ACC112 (cell line): ENCODE data around the gene FAM83E.
"Not testable (repeated sequence)": the region's sequence is repeated elsewhere in the genome, so short reads cannot be mapped to it uniquely, and the experiment has no call there.

Experiments
- H2AFZ ChIP-seq: fragments of 200-600 bp; sonication (generic); one replicate; pipeline ENCODE4 v1.6.0; 2017; ENCODE audit warnings: antibody characterized with exemption, low read length; ENCODE audit not compliant: unreplicated experiment
- H3K27ac ChIP-seq: fragments of 200-600 bp; sonication (generic); 2 replicates; pipeline ENCODE4 v1.5.1; 2014; ENCODE audit warnings: low read depth, mild to moderate bottlenecking, antibody characterized with exemption, low read length, moderate library complexity
- H3K27me3 ChIP-seq: fragments of 200-600 bp; sonication (generic); 2 replicates; pipeline ENCODE4 v1.6.1; 2014; ENCODE audit warnings: mild to moderate bottlenecking, antibody characterized with exemption, low read length, moderate library complexity, mixed read lengths; ENCODE audit not compliant: insufficient read depth
- H3K36me3 ChIP-seq: fragments of 200-600 bp; sonication (generic); 2 replicates; pipeline ENCODE4 v1.6.1; 2016; ENCODE audit warnings: mild to moderate bottlenecking, antibody characterized with exemption, low read length, moderate library complexity, mixed read lengths; ENCODE audit not compliant: insufficient read depth
- H3K4me1 ChIP-seq: fragments of 200-600 bp; sonication (generic); one replicate; pipeline ENCODE4 v1.6.1; 2016; ENCODE audit warnings: low read length, mixed read lengths; ENCODE audit not compliant: insufficient read depth, unreplicated experiment, control insufficient read depth
- H3K4me3 ChIP-seq: fragments of 200-600 bp; sonication (generic); 2 replicates; pipeline ENCODE4 v1.5.1; 2014; ENCODE audit warnings: mild to moderate bottlenecking, low read depth, low read length
- H3K79me2 ChIP-seq: fragments of 200-600 bp; sonication (generic); one replicate; pipeline ENCODE4 v1.6.0; 2016; ENCODE audit warnings: low read length; ENCODE audit not compliant: control insufficient read depth, unreplicated experiment, insufficient read depth

The FAM83E gene

DNA sequence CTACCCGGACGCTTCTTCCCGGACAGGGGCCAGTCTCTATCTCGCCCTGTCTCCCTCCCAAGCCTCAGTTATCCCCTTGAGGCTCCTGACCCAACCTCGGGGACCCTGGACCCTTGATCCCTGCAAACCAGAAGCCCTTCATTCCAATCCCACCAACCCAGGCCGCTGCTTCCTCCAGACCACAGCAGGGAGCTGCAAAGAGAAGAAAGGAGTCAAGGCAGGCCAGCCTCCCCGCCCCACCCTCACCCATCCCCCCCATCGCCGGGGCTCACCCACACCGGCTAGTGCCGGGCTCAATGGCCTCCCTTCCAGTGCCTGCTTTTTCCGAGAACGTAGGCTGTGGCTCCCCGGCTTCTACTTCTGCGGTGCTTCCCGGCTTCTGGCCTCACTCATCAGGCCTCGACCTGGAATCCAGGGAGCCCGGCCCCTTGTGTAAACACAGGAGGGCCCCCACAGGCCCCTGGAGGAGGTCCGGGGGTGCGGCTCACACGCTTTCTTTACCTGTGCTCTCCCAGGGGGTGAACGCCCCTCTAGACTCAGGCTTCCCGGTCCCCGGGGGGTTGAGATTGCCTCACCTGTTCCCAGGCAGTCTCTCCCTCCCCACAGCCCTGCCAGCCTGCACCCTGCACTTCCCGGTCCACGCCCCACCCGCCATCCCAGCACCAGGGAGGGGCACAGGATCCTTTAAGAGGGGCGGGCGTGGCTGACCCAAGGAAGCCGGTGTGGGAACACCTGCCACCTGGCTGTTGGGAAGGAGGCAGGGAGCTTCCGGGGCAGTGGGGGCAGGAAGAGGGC, at the start of gene FAM83E:
Gene FAM83E (minus strand): TSS at position 641 of the 795 bp plus-strand sequence. CDS start 1,704 bp downstream, outside the sequence.
- H3K27ac ChIP-seq, result no peak within 1 kb of the TSS

GRCh38 chr19:48664476-48664875, 49.6 kb upstream of the FAM83E start:
- H3K27ac ChIP-seq, result no peak overlapping the region
- H3K36me3 ChIP-seq, result no peaks in the 10 kb centered on the region
- no peak overlapping the region for H3K4me3 ChIP-seq
- H2AFZ ChIP-seq, result no peak overlapping the region
- no peaks in the 10 kb centered on the region for H3K79me2 ChIP-seq
- no peaks in the 10 kb centered on the region for H3K27me3 ChIP-seq
- H3K4me1 ChIP-seq, result no peaks in the 10 kb centered on the region

More for the DNA sequence above, at the start of gene FAM83E:
- Histone ChIP-seq H3K4me1 (peaks cover 5% of the 10 kb centered on the region), H3K36me3 (peaks cover 18% of the 10 kb centered on the region; the same call in 1 of the 2 replicates), H2AFZ (no peak within 1 kb of the TSS), H3K79me2 (peaks cover 34% of the 10 kb centered on the region), H3K4me3 (no peak within 1 kb of the TSS), H3K27me3 (no peaks in the 10 kb centered on the region)

DNA sequence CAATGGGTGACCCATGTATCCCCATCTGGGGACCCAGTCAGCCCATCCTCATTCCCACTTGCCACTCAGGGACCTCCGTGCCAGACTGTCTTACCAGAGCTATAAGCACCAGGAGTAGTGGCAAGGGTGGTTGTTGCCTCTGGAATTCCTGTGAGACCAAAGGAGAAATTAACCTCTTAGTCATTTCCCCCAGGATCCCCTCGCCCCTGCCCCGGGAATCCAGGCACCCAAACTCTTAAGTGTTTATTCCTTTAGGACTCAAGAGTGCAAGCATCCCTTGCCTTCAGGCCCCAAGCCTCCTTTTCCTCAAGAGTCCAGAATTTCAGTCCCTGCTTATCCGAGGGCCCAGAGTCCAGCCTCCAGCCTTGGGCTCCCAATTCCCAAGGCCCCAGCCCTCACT, 48.8 kb upstream of the FAM83E start:
- H3K27me3 ChIP-seq, result no peaks in the 10 kb centered on the region
- no peaks in the 10 kb centered on the region for H3K4me1 ChIP-seq
- no peak overlapping the region for H2AFZ ChIP-seq
- no peaks in the 10 kb centered on the region for H3K36me3 ChIP-seq
- no peak overlapping the region for H3K27ac ChIP-seq
- H3K79me2 ChIP-seq, result no peaks in the 10 kb centered on the region
- no peak overlapping the region for H3K4me3 ChIP-seq

GRCh38 chr19:48661711-48662090, 46.8 kb upstream of the FAM83E start:
- Histone ChIP-seq H3K36me3 (no peaks in the 10 kb centered on the region), H3K27ac (no peak overlapping the region), H3K4me3 (no peak overlapping the region), H3K79me2 (no peaks in the 10 kb centered on the region), H3K4me1 (no peaks in the 10 kb centered on the region), H3K27me3 (no peaks in the 10 kb centered on the region), H2AFZ (no peak overlapping the region)

DNA sequence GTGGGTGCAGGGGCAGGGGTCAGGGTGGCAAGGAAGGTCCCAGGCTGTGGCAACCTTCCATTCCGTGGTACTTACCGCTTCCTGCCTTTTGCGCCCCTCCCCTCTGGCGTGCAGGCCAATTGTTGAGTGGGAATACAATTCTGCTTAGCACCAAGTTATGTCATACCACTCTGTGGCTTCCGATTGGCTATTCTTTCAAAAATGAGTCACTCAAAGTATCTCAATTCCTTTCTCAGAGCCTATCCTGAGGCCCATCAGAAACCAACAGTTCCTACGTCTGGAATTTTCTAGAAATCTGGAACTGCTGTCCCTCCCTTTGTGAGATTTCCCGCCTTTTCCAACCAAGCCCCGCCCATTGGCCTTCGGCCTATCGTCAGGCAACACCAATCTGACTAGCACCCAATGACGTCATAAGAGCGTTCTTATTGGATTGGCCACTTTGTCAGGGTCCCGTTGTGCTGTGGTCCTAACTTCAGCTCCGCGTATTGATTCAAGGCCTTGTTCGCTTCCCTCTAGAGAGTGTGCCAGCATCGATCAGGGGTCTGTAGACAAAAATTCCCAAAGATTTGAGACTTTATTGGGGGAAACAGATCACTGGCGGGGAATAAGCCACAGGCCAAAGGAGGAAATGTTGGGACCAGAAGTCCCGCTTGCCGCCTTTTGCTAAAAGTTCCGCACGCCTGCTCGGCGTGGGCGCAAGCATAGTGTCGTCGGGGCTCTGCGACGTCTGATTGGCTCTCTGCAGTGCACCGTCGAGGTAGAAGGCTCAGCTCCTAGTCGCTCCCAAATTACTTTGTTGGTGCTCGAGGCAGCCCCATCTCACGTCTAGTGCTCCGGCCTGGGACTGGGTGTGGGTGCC, 46.2 kb upstream of the FAM83E start:
- Histone ChIP-seq H3K27me3 (no peaks in the 10 kb centered on the region), H3K4me3 (no peak overlapping the region), H3K79me2 (no peaks in the 10 kb centered on the region), H2AFZ (no peak overlapping the region), H3K36me3 (no peaks in the 10 kb centered on the region), H3K27ac (peak overlapping the region; percentile 70), H3K4me1 (no peaks in the 10 kb centered on the region)

GRCh38 chr19:48659768-48660167, 44.9 kb upstream of the FAM83E start:
- H2AFZ ChIP-seq, result no peak overlapping the region
- H3K27ac ChIP-seq, result no peak overlapping the region

DNA sequence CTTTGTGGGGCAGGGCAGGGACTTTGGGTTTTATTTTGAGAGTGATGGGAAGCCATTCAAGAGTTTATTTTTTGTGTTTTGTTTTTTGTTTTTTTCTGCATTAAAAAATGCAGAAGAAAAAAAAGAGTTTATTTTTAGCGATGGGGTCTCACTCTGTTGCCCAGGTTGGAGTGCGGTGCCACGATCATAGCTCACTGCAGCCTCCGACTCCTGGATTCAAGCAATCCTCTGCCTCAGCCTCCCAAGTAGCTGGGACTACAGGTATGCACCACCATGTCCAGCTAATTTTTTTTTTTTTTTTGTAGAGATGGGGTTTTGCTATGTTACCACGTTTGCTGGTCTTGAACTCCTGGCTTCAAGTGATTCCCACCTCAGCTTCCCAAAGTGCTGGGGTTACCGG, 43.6 kb upstream of the FAM83E start:
- no peaks in the 10 kb centered on the region for H3K27me3 ChIP-seq
- H3K4me3 ChIP-seq, result no peak overlapping the region
- H3K27ac ChIP-seq, result no peak overlapping the region
- H3K79me2 ChIP-seq, result no peaks in the 10 kb centered on the region
- H2AFZ ChIP-seq, result no peak overlapping the region
- no peaks in the 10 kb centered on the region for H3K4me1 ChIP-seq
- no peaks in the 10 kb centered on the region for H3K36me3 ChIP-seq

More at GRCh38 chr19:48659768-48660167, 44.9 kb upstream of the FAM83E start:
- Histone ChIP-seq H3K79me2 (no peaks in the 10 kb centered on the region), H3K4me3 (no peak overlapping the region), H3K4me1 (no peaks in the 10 kb centered on the region), H3K36me3 (no peaks in the 10 kb centered on the region), H3K27me3 (no peaks in the 10 kb centered on the region)

GRCh38 chr19:48657828-48658227, 43.0 kb upstream of the FAM83E start:
- not testable (repeated sequence) for H2AFZ ChIP-seq, H3K4me3 ChIP-seq, H3K27ac ChIP-seq, H3K4me1 ChIP-seq, H3K36me3 ChIP-seq, H3K27me3 ChIP-seq, H3K79me2 ChIP-seq

GRCh38 chr19:48656840-48657474, 42.1 kb upstream of the FAM83E start:
- H3K36me3 ChIP-seq, result no peaks in the 10 kb centered on the region
- H2AFZ ChIP-seq, result no peak overlapping the region
- no peak overlapping the region for H3K27ac ChIP-seq
- H3K4me3 ChIP-seq, result no peak overlapping the region
- no peaks in the 10 kb centered on the region for H3K27me3 ChIP-seq
- no peaks in the 10 kb centered on the region for H3K79me2 ChIP-seq
- no peaks in the 10 kb centered on the region for H3K4me1 ChIP-seq

GRCh38 chr19:48654299-48655059, 39.6 kb upstream of the FAM83E start:
- Histone ChIP-seq H3K4me1 (no peaks in the 10 kb centered on the region), H3K36me3 (no peaks in the 10 kb centered on the region), H3K79me2 (no peaks in the 10 kb centered on the region), H3K27ac (no peak overlapping the region), H2AFZ (no peak overlapping the region), H3K27me3 (no peaks in the 10 kb centered on the region), H3K4me3 (no peak overlapping the region)
